Neuronal stem cell (in vitro differentiated cells): ENCODE results near the gene TFDP3.

Experiments
- DNase-seq: peaks from one replicate; pipeline ENCODE4 v3.0.0-alpha.2; 2013; ENCODE audit warnings: low spot score
- H2AFZ ChIP-seq: one replicate; pipeline ENCODE4 v1.6.1; 2013; ENCODE audit warnings: mild to moderate bottlenecking, low read length, inconsistent platforms
- H2AK5ac ChIP-seq: 2 replicates; pipeline ENCODE4 v1.6.1; 2013; ENCODE audit warnings: low read depth, mild to moderate bottlenecking, inconsistent platforms, low read length, moderate library complexity, mixed read lengths
- H2BK120ac ChIP-seq: 2 replicates; pipeline ENCODE4 v1.6.1; 2013; ENCODE audit warnings: low read depth, mild to moderate bottlenecking, inconsistent platforms, low read length, moderate library complexity, mixed read lengths
- H2BK12ac ChIP-seq: one replicate; pipeline ENCODE4 v1.6.1; 2013; ENCODE audit warnings: low read length, inconsistent platforms
- H2BK15ac ChIP-seq: 2 replicates; pipeline ENCODE4 v1.6.1; 2013; ENCODE audit warnings: mild to moderate bottlenecking, low read length, inconsistent platforms, mixed read lengths
- H2BK5ac ChIP-seq: one replicate; pipeline ENCODE4 v1.6.1; 2013; ENCODE audit warnings: inconsistent platforms, mild to moderate bottlenecking, low read length, moderate library complexity
- H3K14ac ChIP-seq: one replicate; pipeline ENCODE4 v1.6.1; 2013; ENCODE audit warnings: low read length, inconsistent platforms
- H3K18ac ChIP-seq: 2 replicates; pipeline ENCODE4 v1.6.1; 2013; ENCODE audit warnings: low read length, inconsistent platforms
- H3K23ac ChIP-seq: 2 replicates; pipeline ENCODE4 v1.6.1; 2013; ENCODE audit warnings: low read depth, mild to moderate bottlenecking, mixed read lengths, low read length, inconsistent platforms; ENCODE audit not compliant: poor library complexity
- H3K27ac ChIP-seq: replicated peaks from 3 replicates; pipeline ENCODE4 v1.5.1; 2013; ENCODE audit warnings: low read length, inconsistent platforms
- H3K27me3 ChIP-seq, 3 experiments: 2 replicates each; pipeline ENCODE4 v1.6.1; 2013; ENCODE audit warnings: low read length in 3 of 3, mild to moderate bottlenecking in 2 of 3, inconsistent platforms in 1 of 3, low read depth in 1 of 3, mixed read lengths in 1 of 3, moderate library complexity in 1 of 3; ENCODE audit not compliant: control insufficient read depth in 3 of 3, insufficient read depth in 3 of 3
- H3K36me3 ChIP-seq, 2 donors: replicated peaks in 1 of 2; 2 replicates each; pipeline ENCODE4 v1.6.1; 2013; ENCODE audit warnings: low read length in 2 of 2; ENCODE audit not compliant: control insufficient read depth in 2 of 2, insufficient read depth in 2 of 2
- H3K4ac ChIP-seq: 2 replicates; pipeline ENCODE4 v1.6.1; 2013; ENCODE audit warnings: inconsistent platforms, mild to moderate bottlenecking, low read length, moderate library complexity
- H3K4me1 ChIP-seq, 2 donors: 1 replicate in 1 of 2; 2 replicates in 1 of 2; pipeline ENCODE4 v1.6.1; 2013; ENCODE audit warnings: low read length in 2 of 2, low read depth in 1 of 2; ENCODE audit not compliant: control insufficient read depth in 2 of 2, insufficient read depth in 1 of 2
- H3K4me2 ChIP-seq: one replicate; pipeline ENCODE4 v1.6.1; 2013; ENCODE audit warnings: mild to moderate bottlenecking, low read length, inconsistent platforms; ENCODE audit not compliant: insufficient read depth, poor library complexity, severe bottlenecking
- H3K4me3 ChIP-seq, 2 donors: 2 replicates each; pipeline ENCODE4 v1.5.1; 2013; ENCODE audit warnings: low read length in 2 of 2, mild to moderate bottlenecking in 2 of 2, inconsistent platforms in 1 of 2, moderate library complexity in 1 of 2
- H3K79me1 ChIP-seq: one replicate; pipeline ENCODE4 v1.6.1; 2013; ENCODE audit warnings: low read depth, mild to moderate bottlenecking, inconsistent platforms, low read length, moderate library complexity
- H3K9ac ChIP-seq: one replicate; pipeline ENCODE4 v1.6.1; 2013; ENCODE audit warnings: mild to moderate bottlenecking, low read depth, low read length, inconsistent platforms; ENCODE audit not compliant: poor library complexity
- H3K9me3 ChIP-seq, 2 donors: replicated peaks in 1 of 2; 2 replicates each; pipeline versions ENCODE3 to v1.6.1; 2013; ENCODE audit warnings: low read length in 2 of 2, mild to moderate bottlenecking in 2 of 2, inconsistent platforms in 1 of 2, low read depth in 1 of 2, mixed read lengths in 1 of 2, moderate library complexity in 1 of 2; ENCODE audit not compliant: control insufficient read depth in 2 of 2, insufficient read depth in 1 of 2
- H4K8ac ChIP-seq: one replicate; pipeline ENCODE4 v1.6.1; 2013; ENCODE audit warnings: low read depth, mild to moderate bottlenecking, inconsistent platforms, low read length, moderate library complexity
- H4K91ac ChIP-seq: one replicate; pipeline ENCODE4 v1.6.1; 2013; ENCODE audit warnings: low read length, low read depth, mild to moderate bottlenecking, inconsistent platforms; ENCODE audit not compliant: poor library complexity
- WGBS, 2 donors: extraction: QIAGEN DNeasy Blood & Tissue Kit; methylation state at CpG; one replicate each; pipeline ENCODE4 v1.1.7; 2013; ENCODE audit warnings: missing lambda C conversion rate in 2 of 2, mixed read lengths in 1 of 2; ENCODE audit not compliant: insufficient read length in 2 of 2, insufficient replicate concordance in 1 of 2; ENCODE audit errors: extremely low coverage in 2 of 2; 5-methylcytosine and 5-hydroxymethylcytosine counted together

TFDP3 gene

GRCh38 chrX:133229361-133229760 lies 11.2 kb upstream of the TFDP3 start:
- H3K9me3 ChIP-seq = no peaks in the 10 kb centered on the region
- peaks cover 0 to 16% (median 0%) of the 10 kb centered on the region in 3 experiments for H3K27me3 ChIP-seq
- H2AK5ac ChIP-seq = no peak overlapping the region
- no peak overlapping the region for H3K4ac ChIP-seq
- H3K18ac ChIP-seq = no peak overlapping the region
- no peak overlapping the region for H2BK12ac ChIP-seq
- DNase-seq = no peak
- no peak overlapping the region for H2BK15ac ChIP-seq
- H3K27ac ChIP-seq = no peak overlapping the region
- H3K14ac ChIP-seq = no peak overlapping the region
- no peaks in the 10 kb centered on the region for H3K36me3 ChIP-seq
- no peak overlapping the region for H4K91ac ChIP-seq
- no peaks in the 10 kb centered on the region for H3K79me1 ChIP-seq
- no peak overlapping the region for H3K9ac ChIP-seq
- WGBS, 2 donors = no CpG with 5 or more reads among the region's 4 CpGs
- no peak overlapping the region for H2BK120ac ChIP-seq
- no peak overlapping the region for H3K4me2 ChIP-seq
- H2BK5ac ChIP-seq = no peak overlapping the region
- no peak overlapping the region for H3K4me3 ChIP-seq
- H2AFZ ChIP-seq = no peak overlapping the region
- H3K23ac ChIP-seq = no peak overlapping the region
- H4K8ac ChIP-seq = no peak overlapping the region
- no peaks in the 10 kb centered on the region for H3K4me1 ChIP-seq

- no peak overlapping the region for H2BK5ac ChIP-seq
Measured at GRCh38 chrX:133215747-133216146, 2.4 kb downstream of the TFDP3 start.

GRCh38 chrX:133215017-133215416 lies 3.1 kb downstream of the TFDP3 start:
- Histone ChIP-seq H4K91ac (no peak overlapping the region), H4K8ac (no peak overlapping the region), H3K4ac (no peak overlapping the region), H2AK5ac (no peak overlapping the region), H3K23ac (no peak overlapping the region), H3K4me1 (no peaks in the 10 kb centered on the region), H3K36me3 (no peaks in the 10 kb centered on the region), H3K4me3 (no peak overlapping the region), H3K9me3 (no peaks in the 10 kb centered on the region), H2BK120ac (no peak overlapping the region), H3K18ac (no peak overlapping the region), H3K4me2 (no peak overlapping the region), H2BK12ac (no peak overlapping the region), H3K27me3 (no peaks in the 10 kb centered on the region), H3K79me1 (no peaks in the 10 kb centered on the region), H2BK5ac (no peak overlapping the region), H2AFZ (no peak overlapping the region), H3K27ac (no peak overlapping the region), H3K14ac (no peak overlapping the region), H2BK15ac (no peak overlapping the region), H3K9ac (no peak overlapping the region)
- DNase-seq = no peak
- no CpG with 5 or more reads among the region's 3 CpGs for WGBS, 2 donors

More at GRCh38 chrX:133215747-133216146, 2.4 kb downstream of the TFDP3 start:
- H3K79me1 ChIP-seq = no peaks in the 10 kb centered on the region
- H3K36me3 ChIP-seq = no peaks in the 10 kb centered on the region
- no peaks in the 10 kb centered on the region for H3K9me3 ChIP-seq
- H3K14ac ChIP-seq = no peak overlapping the region
- H2AK5ac ChIP-seq = no peak overlapping the region
- no peak overlapping the region for H3K27ac ChIP-seq
- H2AFZ ChIP-seq = no peak overlapping the region
- no peak overlapping the region for H4K8ac ChIP-seq
- no peak overlapping the region for H3K4me2 ChIP-seq
- no peak overlapping the region for H2BK12ac ChIP-seq
- H3K27me3 ChIP-seq = peaks cover 0 to 3% (median 0%) of the 10 kb centered on the region in 3 experiments
- H3K4me1 ChIP-seq = no peaks in the 10 kb centered on the region
- H3K9ac ChIP-seq = no peak overlapping the region
- no peak overlapping the region for H4K91ac ChIP-seq
- H3K4me3 ChIP-seq = no peak overlapping the region
- WGBS, 2 donors = no CpG with 5 or more reads among the region's 1 CpG
- no peak overlapping the region for H3K18ac ChIP-seq
- H2BK15ac ChIP-seq = no peak overlapping the region
- DNase-seq = peak; percentile 2
- H2BK120ac ChIP-seq = no peak overlapping the region
- no peak overlapping the region for H3K23ac ChIP-seq
- H3K4ac ChIP-seq = no peak overlapping the region

GRCh38 chrX:133214301-133214700 lies 3.9 kb downstream of the TFDP3 start:
- H2BK120ac ChIP-seq = no peak overlapping the region
- no peak overlapping the region for H2BK15ac ChIP-seq
- H3K27me3 ChIP-seq = no peaks in the 10 kb centered on the region
- H3K79me1 ChIP-seq = no peaks in the 10 kb centered on the region
- no peak overlapping the region for H3K14ac ChIP-seq
- no peak overlapping the region for H3K23ac ChIP-seq
- H3K4me2 ChIP-seq = no peak overlapping the region
- no peak overlapping the region for H2BK5ac ChIP-seq
- no peak for DNase-seq
- no peaks in the 10 kb centered on the region for H3K9me3 ChIP-seq
- H4K8ac ChIP-seq = no peak overlapping the region
- H3K4ac ChIP-seq = no peak overlapping the region
- H2BK12ac ChIP-seq = no peak overlapping the region
- no peak overlapping the region for H3K4me3 ChIP-seq
- no peaks in the 10 kb centered on the region for H3K36me3 ChIP-seq
- H2AK5ac ChIP-seq = no peak overlapping the region
- WGBS, 2 donors = no CpG with 5 or more reads among the region's 3 CpGs
- H3K18ac ChIP-seq = peak overlapping the region; percentile 76
- no peak overlapping the region for H3K9ac ChIP-seq
- H4K91ac ChIP-seq = no peak overlapping the region
- no peak overlapping the region for H3K27ac ChIP-seq
- no peak overlapping the region for H2AFZ ChIP-seq
- no peaks in the 10 kb centered on the region for H3K4me1 ChIP-seq
